NCI-H2081 (cell line): ENCODE results near the gene UBL7.
"Not testable (repeated sequence)": the region's sequence is repeated elsewhere in the genome, so short reads cannot be mapped to it uniquely, and the experiment has no call there.

Experiments
- DNase-seq, 2 experiments: peaks; one replicate each; lab custom pipeline; 2025; lab: John Stamatoyannopoulos, UW

UBL7 gene

GRCh38 chr15:74460871-74461846, at the start of gene UBL7:
Gene UBL7, minus strand, starts transcription at chr15:74461160. Its CDS starts 2,293 bp downstream, at chr15:74458867.
- peak; percentile 96 to 98 for DNase-seq

GRCh38 chr15:74506515-74506840, 45.5 kb upstream of the UBL7 start:
- DNase-seq: no peak

DNA sequence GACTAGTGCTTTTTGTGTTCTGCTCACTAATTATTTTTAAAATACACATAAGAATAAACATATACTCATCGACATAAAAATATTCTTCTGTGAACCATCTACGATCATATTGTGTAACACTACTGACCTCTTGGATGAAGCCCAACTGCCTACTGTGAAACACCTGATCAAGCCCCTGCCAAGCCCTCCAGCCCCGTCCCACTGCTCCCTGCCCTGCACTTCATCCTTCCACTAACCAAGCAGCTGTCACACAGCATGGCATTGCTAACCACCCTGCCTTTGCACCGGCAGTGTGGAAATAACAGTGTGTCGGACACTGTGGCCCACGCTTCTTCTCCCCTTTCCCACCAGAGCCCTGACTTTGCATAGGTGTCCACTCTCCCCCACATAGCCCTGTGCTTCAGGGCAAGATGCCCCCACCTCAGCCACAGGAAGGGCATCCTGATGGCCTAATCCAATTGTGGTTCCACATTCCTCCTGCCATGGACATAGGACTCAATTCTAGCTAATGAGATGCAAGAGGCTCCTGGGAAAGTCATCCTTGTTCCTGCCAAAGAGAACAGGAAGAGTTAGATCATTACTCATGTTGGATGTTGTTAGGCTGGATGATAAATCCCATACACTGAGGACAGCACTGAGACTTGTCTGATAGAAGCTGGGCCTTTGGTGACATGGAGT, 45.0 kb upstream of the UBL7 start:
- peak in 1 of 2 experiments; percentile 26 for DNase-seq

DNA sequence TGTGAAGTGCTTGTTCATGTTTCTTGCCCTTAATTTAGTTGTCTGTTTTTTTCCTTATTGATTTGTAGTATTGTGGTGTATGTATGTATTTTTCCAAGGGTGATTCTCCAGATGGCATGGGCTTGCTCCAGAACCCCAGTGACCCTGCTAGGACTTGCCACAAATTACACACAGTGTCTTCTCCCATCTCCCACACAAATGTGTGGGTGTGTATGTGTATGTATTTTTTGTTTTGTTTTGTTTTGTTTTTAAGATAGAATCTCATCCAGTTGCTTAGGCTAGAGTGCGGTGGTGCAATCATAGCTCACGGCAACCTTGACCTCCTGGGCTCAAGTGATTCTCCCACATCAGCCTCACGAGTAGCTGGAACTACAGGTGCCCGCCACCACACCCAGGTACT, 43.9 kb upstream of the UBL7 start:
- DNase-seq: no peak

DNA sequence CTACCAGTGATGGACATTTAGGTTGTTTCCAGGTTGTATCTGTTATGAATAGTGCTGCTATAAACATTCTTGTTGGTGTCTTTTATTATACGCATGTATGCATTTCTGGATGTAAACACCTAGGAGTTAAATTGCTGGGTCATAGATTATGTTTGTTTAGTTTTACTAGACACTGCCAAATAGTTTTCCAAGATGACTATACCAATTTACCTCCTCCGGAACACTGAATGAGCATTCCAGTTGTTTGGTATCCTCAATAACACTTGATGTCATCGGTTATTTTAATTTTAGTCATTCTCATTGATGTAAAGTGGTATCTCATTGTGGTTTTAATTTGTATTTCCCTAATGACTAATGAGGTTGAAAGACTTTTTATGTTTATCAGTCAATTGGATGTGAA, 43.5 kb upstream of the UBL7 start:
- no peak for DNase-seq

DNA sequence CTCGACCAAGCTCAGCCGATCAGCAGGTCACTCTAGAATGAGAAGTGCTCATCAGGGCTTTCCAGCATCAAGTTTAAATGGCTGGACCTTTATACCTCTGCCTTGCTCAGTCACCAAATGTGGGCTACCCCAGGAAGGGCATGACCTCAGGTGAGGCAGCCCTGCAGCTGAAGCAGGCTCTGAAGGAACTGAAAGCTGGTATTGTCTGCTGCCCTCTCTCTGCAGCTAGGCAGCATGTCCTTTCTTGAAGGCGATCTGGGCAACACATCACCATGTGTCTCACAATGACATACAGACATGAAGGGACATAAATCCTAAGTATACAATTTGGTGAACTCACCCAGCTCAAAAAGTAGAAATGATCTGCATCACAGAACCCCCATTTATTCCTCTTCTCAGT, 41.3 kb upstream of the UBL7 start:
- no peak for DNase-seq

DNA sequence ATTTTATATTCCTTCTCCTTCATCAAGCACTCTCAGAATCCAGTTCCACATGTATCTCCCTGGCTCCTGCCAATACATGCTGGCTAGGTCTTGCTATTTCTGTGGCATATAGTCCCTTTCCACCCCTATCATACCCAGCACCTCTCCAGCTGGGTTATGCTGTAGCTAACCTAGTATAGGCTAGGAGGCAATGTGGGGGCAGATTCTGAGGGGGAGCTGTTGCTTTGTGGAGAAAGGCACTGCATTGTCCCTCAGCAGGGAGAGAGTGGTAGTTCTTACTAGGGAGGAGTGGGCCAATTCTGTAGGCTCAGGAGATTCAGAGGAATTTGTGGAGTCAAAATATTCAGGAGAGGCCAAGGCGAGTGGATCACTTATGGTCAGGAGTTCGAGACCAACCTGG, 39.4 kb upstream of the UBL7 start:
- no peak for DNase-seq

DNA sequence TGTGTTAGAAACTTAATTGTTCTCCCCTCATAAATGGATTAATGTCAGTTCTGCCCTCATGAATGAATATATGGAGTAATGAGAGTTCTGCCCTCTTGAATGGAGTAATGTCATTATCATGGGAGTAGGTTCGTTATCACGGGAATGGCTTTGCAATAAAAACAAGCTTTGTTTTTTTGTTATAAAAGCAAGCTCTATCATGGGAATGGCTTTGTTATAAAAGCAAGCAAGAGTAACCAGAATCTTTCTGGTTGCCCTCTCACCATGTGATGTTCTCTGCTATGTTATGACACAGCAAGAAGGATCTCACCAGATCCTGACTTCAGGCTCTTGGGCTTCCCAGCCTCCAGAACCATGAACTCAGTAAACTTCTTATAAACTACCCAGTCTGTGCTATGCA, 38.4 kb upstream of the UBL7 start:
- no peak for DNase-seq

DNA sequence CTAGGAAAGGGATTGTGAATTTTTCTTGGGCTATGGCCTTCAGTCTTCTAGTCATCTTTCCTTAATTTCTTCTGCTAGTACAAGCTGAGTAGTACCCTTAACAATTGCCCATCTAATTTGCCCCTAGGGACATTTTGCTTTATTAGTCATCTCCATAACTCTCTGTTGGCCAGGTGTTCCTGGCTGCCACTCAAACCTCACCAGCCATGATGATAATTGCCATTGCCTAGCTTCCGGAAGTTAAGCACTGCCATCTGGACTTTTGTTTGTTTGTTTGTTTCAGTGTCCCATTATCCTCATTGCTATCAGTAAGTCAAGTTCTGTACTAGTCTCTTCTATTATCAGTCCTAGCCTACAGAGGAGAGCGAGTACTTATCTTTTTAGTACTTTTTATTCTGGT, 36.6 kb upstream of the UBL7 start:
- peak; percentile 86 to 97 for DNase-seq

GRCh38 chr15:74496648-74497047, 35.7 kb upstream of the UBL7 start:
- no peak for DNase-seq

DNA sequence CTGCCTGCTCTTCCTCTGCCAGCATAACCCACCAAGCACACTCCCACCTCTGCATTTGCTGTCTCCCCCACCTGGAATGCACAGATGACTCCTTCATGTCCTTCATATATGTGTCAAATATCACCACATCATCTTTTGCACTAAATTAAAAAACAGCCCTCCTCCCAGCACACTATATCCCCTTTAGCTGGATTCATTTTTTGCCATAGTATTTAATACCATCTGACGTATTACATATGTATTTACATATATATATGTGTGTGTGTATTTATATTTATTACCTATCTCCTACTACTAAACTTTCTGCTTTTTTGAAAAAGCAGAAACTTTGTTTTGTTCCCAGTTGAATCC, 29.4 kb upstream of the UBL7 start:
- no peak for DNase-seq

GRCh38 chr15:74489518-74490338, 28.8 kb upstream of the UBL7 start:
- peak; percentile 70 to 81 for DNase-seq

DNA sequence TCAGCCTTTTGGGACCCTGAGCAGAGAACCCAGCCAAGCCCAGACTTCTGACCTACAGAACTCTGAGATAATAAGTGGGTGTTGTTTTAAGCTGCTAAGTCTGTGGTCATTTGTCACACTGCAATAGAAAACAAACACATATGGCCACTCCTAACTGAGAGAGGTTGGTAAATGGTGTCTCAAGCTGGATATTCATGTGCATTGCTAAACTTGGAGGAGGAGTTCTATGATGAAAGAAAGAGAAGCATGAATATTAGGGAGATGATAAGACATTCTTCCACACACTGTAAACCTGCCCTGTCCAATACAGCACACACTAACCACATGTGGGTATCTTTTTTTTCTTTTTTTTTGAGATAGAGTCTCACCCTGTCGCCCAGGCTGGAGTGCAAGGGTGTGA, 27.8 kb upstream of the UBL7 start:
- no peak for DNase-seq

GRCh38 chr15:74482661-74483060, 21.7 kb upstream of the UBL7 start:
- DNase-seq: no peak

- not testable (repeated sequence) for DNase-seq
Measured at GRCh38 chr15:74480364-74480763, 19.4 kb upstream of the UBL7 start.

DNA sequence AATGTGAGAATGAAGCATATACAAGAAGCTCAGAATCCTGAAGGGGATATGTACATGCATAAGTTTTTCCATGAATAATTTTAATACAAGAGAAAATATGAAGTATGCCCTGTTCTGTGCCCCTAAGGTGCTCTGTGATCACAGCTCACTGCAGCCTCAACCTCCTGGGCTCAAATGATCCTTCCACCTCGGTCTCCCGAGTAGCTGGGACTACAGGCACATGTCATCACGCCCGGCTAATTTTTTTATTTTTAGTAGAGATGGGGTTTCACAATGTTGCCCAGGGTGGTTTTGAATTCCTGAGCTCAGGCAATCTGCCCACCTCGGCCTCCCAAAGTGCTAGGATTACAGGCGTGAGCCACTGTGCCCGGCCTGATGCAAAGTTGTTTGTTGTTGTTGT, 10.7 kb upstream of the UBL7 start:
- not testable (repeated sequence) for DNase-seq

- DNase-seq: no peak
Measured at GRCh38 chr15:74470631-74471395, 9.9 kb upstream of the UBL7 start.

GRCh38 chr15:74468341-74469032, 7.5 kb upstream of the UBL7 start:
- no peak for DNase-seq

DNA sequence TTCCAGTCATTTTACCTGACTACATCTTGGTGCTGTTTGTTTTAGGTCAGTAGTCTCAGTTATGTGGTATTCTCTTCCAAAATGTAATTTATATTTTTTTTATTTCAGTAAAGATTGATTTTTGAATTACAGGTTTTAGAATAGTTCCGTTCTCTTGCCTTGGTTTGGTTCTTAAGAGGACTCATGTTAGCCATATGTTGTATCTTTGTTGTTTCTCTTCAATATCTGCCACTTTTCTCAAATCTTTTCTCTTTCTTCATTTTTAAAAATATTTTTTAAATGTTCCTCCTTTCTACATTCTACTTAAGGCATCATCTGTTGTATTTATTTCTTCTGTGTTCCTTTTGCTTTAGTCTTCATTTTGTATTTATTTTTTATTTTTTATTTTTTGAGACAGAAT, 5.6 kb upstream of the UBL7 start:
- DNase-seq: no peak

DNA sequence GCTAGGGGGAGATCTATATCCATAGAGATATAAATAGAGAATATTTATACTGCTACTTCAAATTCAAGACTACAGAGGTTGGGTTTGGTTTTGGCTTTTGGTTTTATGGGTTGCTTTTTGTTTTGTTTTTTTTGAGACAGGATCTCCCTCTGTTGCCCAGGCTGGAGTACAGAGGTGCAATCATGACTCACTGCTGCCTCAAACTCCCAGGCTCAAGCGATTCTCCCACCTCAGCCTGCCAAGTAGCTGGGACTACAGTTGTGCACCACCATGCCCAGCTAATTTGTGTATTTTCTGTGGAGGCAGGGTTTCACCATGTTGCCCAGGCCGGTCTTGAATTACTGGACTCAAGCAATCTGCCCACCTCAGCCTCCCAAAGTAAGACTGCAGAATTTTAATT, 3.9 kb upstream of the UBL7 start:
- no peak for DNase-seq

DNA sequence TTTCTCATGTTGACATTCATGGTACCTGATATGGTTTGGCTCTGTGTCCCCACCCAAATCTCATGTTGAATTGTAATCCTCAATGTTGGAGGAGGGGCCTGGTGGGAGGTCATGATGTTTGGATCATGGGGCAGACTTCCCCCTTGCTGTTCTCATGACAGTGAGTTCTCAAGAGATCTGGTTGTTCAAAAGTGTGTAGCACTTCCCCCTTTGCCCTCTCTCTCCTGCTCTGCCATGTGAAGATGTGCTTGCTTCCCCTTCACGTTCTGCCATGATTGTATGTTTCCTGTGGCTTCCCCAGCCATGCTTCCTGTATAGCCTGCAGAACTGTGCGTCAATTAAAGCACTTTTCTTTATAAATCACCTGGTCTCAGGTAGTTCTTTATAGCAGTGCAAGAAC, 3.3 kb upstream of the UBL7 start:
- DNase-seq: no peak
